Central memory CD8-positive, alpha-beta T cell (primary cell): Measurements from ENCODE around the gene TMEM30B.

ENCODE experiments used
- ATAC-seq: fragments of 150-1000 bp; cut with Tn5 transposase; replicated peaks from 2 replicates; pipeline ENCODE4 v1.10.0; 2022; ENCODE audit warnings: mild to moderate bottlenecking, moderate FRiP score, moderate number of reproducible peaks; ENCODE audit not compliant: poor library complexity, severe bottlenecking; ENCODE audit errors: extremely low read depth
- DNase-seq, 2 donors: peaks; one replicate each; pipeline ENCODE4 v3.0.0; 2021; ENCODE audit warnings: low spot score in 2 of 2
- H3K27ac Mint-ChIP-seq: one replicate; pipeline ENCODE4 v1.8.0; 2022; ENCODE audit warnings: low read depth, mild to moderate bottlenecking, moderate library complexity, mixed read lengths
- H3K27me3 Mint-ChIP-seq: one replicate; pipeline ENCODE4 v1.8.0; 2022; ENCODE audit warnings: mixed read lengths
- H3K36me3 Mint-ChIP-seq: one replicate; pipeline ENCODE4 v1.8.0; 2022; ENCODE audit warnings: mild to moderate bottlenecking, moderate library complexity, mixed read lengths; ENCODE audit not compliant: insufficient read depth
- H3K4me1 Mint-ChIP-seq: one replicate; pipeline ENCODE4 v1.8.0; 2022; ENCODE audit warnings: mixed read lengths
- H3K4me3 Mint-ChIP-seq: one replicate; pipeline ENCODE4 v1.8.0; 2022; ENCODE audit warnings: mild to moderate bottlenecking, moderate library complexity, mixed read lengths
- H3K9me3 Mint-ChIP-seq: one replicate; pipeline ENCODE4 v1.8.0; 2022; ENCODE audit warnings: mixed read lengths

TMEM30B gene, protein sequence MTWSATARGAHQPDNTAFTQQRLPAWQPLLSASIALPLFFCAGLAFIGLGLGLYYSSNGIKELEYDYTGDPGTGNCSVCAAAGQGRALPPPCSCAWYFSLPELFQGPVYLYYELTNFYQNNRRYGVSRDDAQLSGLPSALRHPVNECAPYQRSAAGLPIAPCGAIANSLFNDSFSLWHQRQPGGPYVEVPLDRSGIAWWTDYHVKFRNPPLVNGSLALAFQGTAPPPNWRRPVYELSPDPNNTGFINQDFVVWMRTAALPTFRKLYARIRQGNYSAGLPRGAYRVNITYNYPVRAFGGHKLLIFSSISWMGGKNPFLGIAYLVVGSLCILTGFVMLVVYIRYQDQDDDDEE

DNA sequence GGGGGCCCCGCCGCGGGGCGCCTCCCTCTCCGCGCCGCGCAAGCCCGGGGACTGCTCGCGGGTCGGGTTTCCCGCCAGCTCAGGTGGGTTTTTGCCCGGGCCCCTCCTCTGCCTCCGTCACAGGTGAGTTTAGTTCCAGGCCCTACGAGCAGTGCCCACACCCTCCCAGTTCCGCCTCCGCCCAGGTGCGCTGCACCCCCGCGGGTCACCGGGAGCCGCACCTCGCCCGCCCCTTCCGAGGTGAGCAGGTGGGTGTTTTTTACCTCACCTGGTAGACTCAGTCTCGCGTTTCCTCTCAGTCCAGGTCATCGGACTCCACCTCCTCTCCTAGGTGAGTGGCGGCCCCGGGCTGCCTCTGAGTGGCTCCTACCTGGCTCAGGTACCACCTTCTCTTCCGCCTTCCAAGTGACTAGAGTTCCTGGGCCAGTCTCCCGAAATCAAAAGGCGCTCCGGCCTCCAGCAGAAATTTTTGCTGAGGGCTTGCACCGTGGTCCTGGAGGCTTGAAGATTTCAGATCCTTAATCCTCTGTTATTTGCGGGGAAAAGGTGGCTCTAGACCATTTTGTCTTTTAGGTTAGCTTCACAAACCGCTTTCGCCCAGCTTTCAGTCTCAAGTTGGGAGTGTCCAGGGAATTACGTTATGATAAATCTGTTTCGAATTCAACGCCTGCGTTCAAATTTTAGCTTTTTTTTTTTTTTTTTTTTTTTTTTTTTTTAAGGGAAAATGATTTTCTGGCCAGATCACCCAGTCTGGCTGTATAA, at the start of gene TMEM30B:
TSS of gene TMEM30B (minus strand) at position 153 of the 762 bp plus-strand sequence. CDS start 191 bp downstream, outside the sequence.
- Mint-ChIP-seq H3K27me3 (no peaks in the 10 kb centered on the region), H3K27ac (peak within 1 kb of the TSS; percentile 94), H3K4me1 (peaks cover 32% of the 10 kb centered on the region), H3K9me3 (no peaks in the 10 kb centered on the region), H3K36me3 (peaks cover 6% of the 10 kb centered on the region), H3K4me3 (peak within 1 kb of the TSS; percentile 89)
- DNase-seq (peak in 1 of 2 donors; percentile 21), ATAC-seq (peak; percentile 30)

DNA sequence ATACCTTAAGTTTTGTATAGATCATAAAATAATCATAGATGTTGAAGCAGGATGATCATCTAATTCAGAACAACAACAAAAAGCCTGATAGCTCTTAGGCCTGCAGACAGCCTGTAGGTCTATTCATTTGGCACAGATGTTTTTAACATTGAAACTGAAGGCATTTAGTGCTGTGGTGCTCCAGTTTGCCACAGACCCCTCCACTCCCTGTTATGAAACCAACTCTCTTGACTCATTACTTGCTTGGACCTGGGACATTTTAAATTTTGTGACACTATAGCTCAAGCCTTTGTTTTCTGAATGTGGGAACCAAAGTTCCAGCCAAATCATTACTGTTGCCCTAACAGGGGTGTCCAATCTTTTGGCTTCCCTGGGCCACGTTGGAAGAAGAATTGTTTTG, 49.4 kb upstream of the TMEM30B start:
- Mint-ChIP-seq H3K4me3 (no peak overlapping the region), H3K36me3 (peaks cover 47% of the 10 kb centered on the region), H3K27me3 (no peaks in the 10 kb centered on the region), H3K4me1 (peaks cover 81% of the 10 kb centered on the region), H3K27ac (peak overlapping the region; percentile 90), H3K9me3 (no peaks in the 10 kb centered on the region)
- no peak for DNase-seq
- ATAC-seq, result no peak

DNA sequence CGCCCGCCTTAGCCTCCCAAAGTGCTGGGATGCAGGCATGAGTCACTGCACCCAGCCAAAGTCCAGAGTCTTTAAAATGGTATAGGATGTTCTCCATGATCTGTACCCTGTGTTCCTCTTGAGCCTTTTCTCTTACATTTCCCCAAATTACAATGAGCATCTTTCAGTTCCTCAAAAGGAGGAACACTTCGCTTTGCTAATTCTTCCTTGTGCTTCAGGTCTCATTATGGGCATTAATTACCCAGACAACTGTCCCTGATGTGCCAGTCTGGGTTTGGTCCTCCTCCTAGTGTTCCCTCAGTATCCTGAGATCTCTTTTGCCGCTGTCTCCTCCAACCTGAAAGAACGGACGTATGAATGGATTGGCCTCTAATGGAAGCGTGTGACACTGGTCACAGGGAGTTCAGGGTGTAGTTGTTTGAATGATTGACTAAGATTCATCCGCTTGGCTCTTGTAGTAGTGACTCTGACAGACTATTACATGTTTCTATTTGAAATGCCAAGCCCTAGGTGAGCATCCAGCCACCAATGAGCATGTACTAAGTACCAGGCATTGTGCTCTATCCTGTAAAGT, 48.4 kb upstream of the TMEM30B start:
- no peak for DNase-seq
- Mint-ChIP-seq H3K27me3 (no peaks in the 10 kb centered on the region), H3K4me1 (peaks cover 82% of the 10 kb centered on the region), H3K4me3 (no peak overlapping the region), H3K27ac (peak overlapping the region; percentile 90), H3K36me3 (peaks cover 47% of the 10 kb centered on the region), H3K9me3 (no peaks in the 10 kb centered on the region)
- no peak for ATAC-seq

DNA sequence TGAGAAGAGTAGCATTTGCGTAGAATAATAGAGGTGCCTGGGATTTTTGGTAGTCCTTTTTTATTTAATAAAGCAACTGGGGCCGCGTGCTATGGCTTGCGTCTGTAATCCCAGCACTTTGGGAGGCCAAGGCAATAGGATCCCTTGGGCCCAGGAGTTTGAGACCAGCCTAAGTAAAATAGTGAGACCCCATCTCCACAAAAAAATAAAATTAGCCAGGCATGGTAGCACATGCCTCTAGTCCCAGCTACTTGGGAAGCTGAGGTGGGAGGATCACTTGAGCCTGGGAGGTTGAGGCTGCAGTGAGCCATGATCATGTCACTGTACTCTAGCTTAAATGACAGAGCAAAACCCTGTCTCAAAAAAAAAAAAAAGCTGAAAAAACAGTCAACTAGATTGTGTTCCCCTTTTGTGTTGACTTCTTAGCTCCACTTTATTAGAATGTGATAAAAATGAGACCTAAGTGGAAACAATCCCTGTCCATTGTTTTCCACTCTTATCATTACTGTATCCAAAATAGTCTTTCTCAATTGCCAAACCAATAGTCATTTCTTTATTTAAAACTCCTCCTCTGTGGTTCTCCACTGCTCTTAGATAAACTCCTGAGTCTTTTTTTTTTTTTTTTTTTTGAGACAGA, 47.6 kb upstream of the TMEM30B start:
- Mint-ChIP-seq H3K27ac (peak overlapping the region; percentile 90), H3K36me3 (peaks cover 48% of the 10 kb centered on the region), H3K4me1 (peaks cover 81% of the 10 kb centered on the region)

DNA sequence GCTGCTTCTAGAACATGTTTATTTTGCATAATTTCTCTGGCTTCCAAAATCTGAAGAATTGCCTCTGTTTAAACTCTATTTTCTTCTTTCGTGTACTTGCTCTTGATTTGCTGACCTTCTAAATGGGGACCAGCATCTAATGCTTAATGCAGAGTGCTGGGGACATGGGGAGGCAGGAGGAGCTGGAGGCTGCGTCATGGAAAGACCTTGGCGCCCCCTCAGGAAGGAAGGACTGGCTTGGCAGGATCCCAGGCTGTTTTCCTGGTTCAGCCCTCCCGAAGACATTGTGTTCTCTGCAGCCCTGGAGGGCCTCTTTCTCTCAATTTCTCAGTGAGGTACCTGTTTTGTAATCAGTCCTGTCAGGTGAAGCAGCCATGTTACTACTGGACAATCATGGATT, 45.7 kb upstream of the TMEM30B start:
- Mint-ChIP-seq H3K4me3 (no peak overlapping the region), H3K36me3 (peaks cover 59% of the 10 kb centered on the region)
- ATAC-seq, result no peak

More for the DNA sequence above, 47.6 kb upstream of the TMEM30B start:
- no peak for DNase-seq
- no peak for ATAC-seq
- Mint-ChIP-seq H3K27me3 (no peaks in the 10 kb centered on the region), H3K4me3 (no peak overlapping the region), H3K9me3 (no peaks in the 10 kb centered on the region)

DNA sequence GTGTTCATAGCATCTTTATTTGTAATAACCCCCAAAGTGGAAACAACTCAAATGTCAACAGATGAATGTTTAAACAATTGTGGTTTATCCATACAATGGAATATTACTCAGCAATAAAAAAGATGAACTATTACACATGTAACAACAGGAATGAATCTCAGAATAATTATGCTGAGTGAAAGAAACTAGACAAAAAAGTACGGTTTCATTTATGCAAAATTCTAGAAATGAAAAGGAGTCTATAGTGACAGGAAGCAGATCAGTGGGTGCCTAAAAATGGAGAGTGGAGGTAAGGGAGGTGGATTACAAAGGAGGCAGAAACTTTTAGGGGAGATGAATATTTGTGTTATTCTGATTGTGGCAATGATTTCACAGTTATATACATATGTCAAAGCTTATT, 45.0 kb upstream of the TMEM30B start:
- Mint-ChIP-seq H3K27me3 (no peaks in the 10 kb centered on the region), H3K27ac (peak overlapping the region; percentile 90), H3K4me3 (no peak overlapping the region), H3K36me3 (peaks cover 60% of the 10 kb centered on the region), H3K9me3 (no peaks in the 10 kb centered on the region), H3K4me1 (peaks cover 69% of the 10 kb centered on the region)
- no peak for ATAC-seq
- no peak for DNase-seq

More for the DNA sequence above, 45.7 kb upstream of the TMEM30B start:
- H3K27me3 Mint-ChIP-seq, result no peaks in the 10 kb centered on the region
- no peaks in the 10 kb centered on the region for H3K9me3 Mint-ChIP-seq
- H3K27ac Mint-ChIP-seq, result peak overlapping the region; percentile 90
- H3K4me1 Mint-ChIP-seq, result peaks cover 71% of the 10 kb centered on the region
- DNase-seq, result no peak

DNA sequence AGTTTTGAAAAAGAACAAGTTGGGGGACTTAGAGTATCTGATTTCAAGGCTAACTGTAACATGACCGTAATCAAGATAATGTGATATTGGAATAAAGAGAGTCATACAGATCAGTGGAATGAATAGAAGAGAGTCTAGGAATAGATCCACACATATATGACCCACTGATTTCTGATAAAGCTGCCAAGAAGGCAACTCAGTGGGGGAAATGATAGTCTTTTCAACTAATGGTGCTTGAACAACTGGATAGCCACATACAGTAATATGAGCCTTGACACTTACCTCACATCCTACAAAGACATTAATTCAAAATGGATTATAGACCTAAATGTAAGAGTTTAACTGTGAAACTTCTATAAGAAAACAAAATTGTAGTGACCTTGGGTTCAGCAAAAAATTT, 44.0 kb upstream of the TMEM30B start:
- Mint-ChIP-seq H3K9me3 (no peaks in the 10 kb centered on the region), H3K4me1 (peaks cover 62% of the 10 kb centered on the region), H3K4me3 (no peak overlapping the region), H3K27ac (peak overlapping the region; percentile 90), H3K27me3 (no peaks in the 10 kb centered on the region), H3K36me3 (peaks cover 56% of the 10 kb centered on the region)
- no peak for DNase-seq
- ATAC-seq, result no peak

DNA sequence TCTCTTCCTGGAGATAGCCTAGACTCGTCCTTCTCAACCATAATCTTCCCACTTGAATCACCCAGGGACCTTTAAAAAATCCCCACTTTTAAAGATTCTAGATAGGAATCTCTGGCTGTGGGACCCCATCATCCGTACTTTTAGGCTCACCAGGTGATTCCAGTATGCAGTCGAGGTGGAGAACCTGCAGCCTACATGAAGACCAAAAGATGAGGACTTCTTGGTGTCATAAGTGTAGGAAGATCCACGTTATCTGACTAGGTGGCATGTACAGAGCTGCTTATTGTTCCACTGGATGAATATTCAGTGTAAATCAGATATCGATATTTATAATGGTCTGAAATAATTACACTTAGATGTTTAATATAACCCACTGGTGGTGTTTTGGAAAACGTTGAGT, 42.8 kb upstream of the TMEM30B start:
- no peaks in the 10 kb centered on the region for H3K9me3 Mint-ChIP-seq
- H3K4me3 Mint-ChIP-seq, result no peak overlapping the region
- peak overlapping the region; percentile 90 for H3K27ac Mint-ChIP-seq
- no peaks in the 10 kb centered on the region for H3K27me3 Mint-ChIP-seq
- ATAC-seq (no peak), DNase-seq (no peak)
- peaks cover 50% of the 10 kb centered on the region for H3K4me1 Mint-ChIP-seq
- peaks cover 51% of the 10 kb centered on the region for H3K36me3 Mint-ChIP-seq

DNA sequence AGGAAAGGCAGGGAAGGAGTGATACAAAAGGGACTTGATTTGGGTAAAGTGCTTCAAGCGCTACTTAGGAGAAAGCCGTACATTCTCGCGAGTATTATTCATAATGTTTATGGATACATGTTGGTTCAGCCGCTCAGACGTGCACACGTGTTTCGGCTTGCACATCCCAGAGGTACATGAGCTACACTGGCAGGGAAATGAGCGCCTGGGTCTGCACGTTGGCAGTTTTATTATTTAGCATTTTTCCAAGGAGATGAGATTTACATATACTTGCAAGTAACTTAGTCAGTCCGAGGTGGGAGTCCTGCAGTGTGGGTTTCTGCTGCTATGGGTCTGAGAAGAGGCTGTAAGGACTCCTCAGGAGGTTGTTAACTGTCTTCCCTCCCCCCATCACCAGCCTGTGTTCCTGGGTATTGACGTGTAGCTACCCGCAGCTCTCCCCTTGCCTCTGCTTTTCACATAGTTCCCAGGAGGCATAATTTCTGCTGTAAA, 41.7 kb upstream of the TMEM30B start:
- Mint-ChIP-seq H3K36me3 (peaks cover 42% of the 10 kb centered on the region), H3K4me3 (no peak overlapping the region), H3K4me1 (peaks cover 41% of the 10 kb centered on the region), H3K9me3 (no peaks in the 10 kb centered on the region), H3K27me3 (no peaks in the 10 kb centered on the region), H3K27ac (peak overlapping the region; percentile 90)
- DNase-seq (peak in 1 of 2 donors; percentile 28), ATAC-seq (peak; percentile 34)

DNA sequence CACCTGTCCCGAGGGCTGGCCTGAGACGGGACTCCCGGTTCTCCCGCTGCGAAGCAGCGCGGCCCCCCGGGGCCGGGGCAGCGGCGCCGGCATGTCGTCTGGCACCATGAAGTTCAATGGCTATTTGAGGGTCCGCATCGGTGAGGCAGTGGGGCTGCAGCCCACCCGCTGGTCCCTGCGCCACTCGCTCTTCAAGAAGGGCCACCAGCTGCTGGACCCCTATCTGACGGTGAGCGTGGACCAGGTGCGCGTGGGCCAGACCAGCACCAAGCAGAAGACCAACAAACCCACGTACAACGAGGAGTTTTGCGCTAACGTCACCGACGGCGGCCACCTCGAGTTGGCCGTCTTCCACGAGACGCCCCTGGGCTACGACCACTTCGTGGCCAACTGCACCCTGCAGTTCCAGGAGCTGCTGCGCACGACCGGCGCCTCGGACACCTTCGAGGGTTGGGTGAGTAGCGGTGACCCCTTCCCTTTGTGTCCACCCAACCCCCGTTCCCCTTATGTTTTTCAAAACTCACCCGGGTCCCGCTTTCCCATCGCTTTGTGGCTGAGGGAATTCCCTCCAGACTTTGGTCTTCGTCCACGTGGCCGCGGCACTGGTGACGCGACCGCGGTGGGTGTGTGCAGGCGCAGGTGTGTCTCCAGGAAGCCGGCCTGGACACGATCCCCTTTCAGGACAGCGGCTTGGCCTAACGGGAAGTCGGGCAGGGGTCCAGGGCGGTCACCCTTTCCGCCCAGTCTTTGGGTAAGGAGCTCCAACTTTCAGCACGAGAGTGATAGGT, 41.1 kb upstream of the TMEM30B start:
- H3K27ac Mint-ChIP-seq, result peak overlapping the region; percentile 90
- H3K36me3 Mint-ChIP-seq, result peaks cover 37% of the 10 kb centered on the region
- H3K4me1 Mint-ChIP-seq, result peaks cover 36% of the 10 kb centered on the region
- no peaks in the 10 kb centered on the region for H3K27me3 Mint-ChIP-seq
- no peaks in the 10 kb centered on the region for H3K9me3 Mint-ChIP-seq
- ATAC-seq (peak; percentile 8), DNase-seq (no peak)
- H3K4me3 Mint-ChIP-seq, result no peak overlapping the region

DNA sequence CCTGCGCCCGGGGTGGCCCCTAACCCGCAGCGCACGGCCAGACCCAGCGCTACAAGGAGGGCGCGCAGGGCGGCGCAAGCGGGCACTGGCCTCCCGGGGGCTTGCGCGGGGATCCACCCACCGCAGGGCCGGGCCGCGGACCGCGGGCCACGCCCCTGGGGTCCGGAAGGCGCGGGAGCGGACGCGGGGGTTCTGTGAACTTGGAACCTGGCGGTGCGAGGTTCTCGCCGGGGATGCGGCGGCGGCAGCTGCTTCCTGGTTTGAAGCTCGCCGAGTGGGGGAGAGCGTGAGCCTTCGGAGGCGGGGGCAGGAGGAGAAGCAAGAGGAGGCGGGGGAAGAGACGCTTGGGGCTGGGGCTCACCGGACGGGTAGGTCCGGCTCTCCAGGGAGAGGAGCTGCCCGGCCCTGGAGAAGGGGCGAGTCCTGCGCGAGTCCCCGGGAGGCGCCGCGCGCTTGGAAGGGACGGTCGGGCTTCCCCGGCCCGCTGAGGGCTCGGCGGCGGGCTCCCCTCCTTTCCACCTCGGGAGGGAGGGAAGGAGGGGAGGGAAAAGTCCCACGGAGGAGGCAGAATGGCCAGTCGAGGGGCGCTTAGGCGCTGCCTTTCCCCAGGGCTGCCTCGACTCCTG, 40.4 kb upstream of the TMEM30B start, which contains the start of gene PRKCH:
TSS of gene PRKCH (plus strand) at position 195 of the 626 bp plus-strand sequence. CDS start 523 bp downstream, outside the sequence.
- H3K27ac Mint-ChIP-seq, result peak within 1 kb of the TSS; percentile 90
- peak; percentile 73 for DNase-seq
- peak; percentile 64 for ATAC-seq
- H3K36me3 Mint-ChIP-seq, result peaks cover 36% of the 10 kb centered on the region
- H3K4me3 Mint-ChIP-seq, result no peak within 1 kb of the TSS
- no peaks in the 10 kb centered on the region for H3K27me3 Mint-ChIP-seq
- peaks cover 30% of the 10 kb centered on the region for H3K4me1 Mint-ChIP-seq
- H3K9me3 Mint-ChIP-seq, result no peaks in the 10 kb centered on the region
